CD4-positive, alpha-beta T cell (primary cell): ENCODE results near the gene ICAM1. TPM values are rescaled to one million over a fixed set of nuclear protein-coding genes. Genes with fewer than 3 reads are reported as not detected.
A peak's percentile ranks its signal among the peaks of the same experiment; 100 is the strongest.

Source experiments
- ATAC-seq: fragments of 200-7000 bp; cut with Tn5 transposase; one replicate; pipeline ENCODE4 v1.10.0; 2022; ENCODE audit warnings: mild to moderate bottlenecking; ENCODE audit not compliant: poor library complexity
- CTCF ChIA-PET: fragments of 350-600 bp; sonication (Branson Sonifier 250); formaldehyde crosslinking; loops from one replicate; lab custom pipeline; 2021; ENCODE audit warnings: antibody characterized with exemption, inconsistent platforms; lab: Charles Lee
- POLR2A ChIA-PET: fragments of 350-600 bp; sonication (Branson Sonifier 250); formaldehyde crosslinking; loops from one replicate; lab custom pipeline; 2021; ENCODE audit warnings: antibody characterized with exemption, inconsistent platforms; lab: Charles Lee
- DNase-seq, 14 experiments: peaks; one replicate each; pipeline ENCODE4 v3.0.0-alpha.2; 2013 to 2020; ENCODE audit warnings: mixed read lengths in 2 of 14
- H3K27ac ChIP-seq, 2 donors: one replicate each; pipeline versions ENCODE4 v1.5.1 to v1.7.0; 2013; ENCODE audit warnings: low read length in 2 of 2, low read depth in 1 of 2, mild to moderate bottlenecking in 1 of 2
- H3K27me3 ChIP-seq, 2 experiments: 1 replicate in 1 of 2; 2 replicates in 1 of 2; pipeline versions ENCODE4 v1.6.1 to v1.7.0; 2013; ENCODE audit warnings: low read length in 2 of 2, control low read depth in 1 of 2, mild to moderate bottlenecking in 1 of 2, moderate library complexity in 1 of 2; ENCODE audit not compliant: insufficient read depth in 2 of 2, control insufficient read depth in 1 of 2
- H3K36me3 ChIP-seq: one replicate; pipeline ENCODE4 v1.6.1; 2013; ENCODE audit warnings: low read length, control low read depth; ENCODE audit not compliant: insufficient read depth
- H3K4me1 ChIP-seq: one replicate; pipeline ENCODE4 v1.6.1; 2013; ENCODE audit warnings: low read length, control low read depth; ENCODE audit not compliant: insufficient read depth
- H3K4me3 ChIP-seq: one replicate; pipeline ENCODE4 v1.5.1; 2013; ENCODE audit warnings: mild to moderate bottlenecking, low read length, moderate library complexity
- H3K9me3 ChIP-seq, 2 experiments: 1 replicate in 1 of 2; 2 replicates in 1 of 2; pipeline versions ENCODE4 v1.6.1 to v1.7.0; 2013; ENCODE audit warnings: low read length in 2 of 2, mild to moderate bottlenecking in 2 of 2, control low read depth in 1 of 2, moderate library complexity in 1 of 2; ENCODE audit not compliant: control insufficient read depth in 1 of 2, insufficient read depth in 1 of 2
- H3K27ac Mint-ChIP-seq: one replicate; pipeline ENCODE4 v1.8.0; 2020; ENCODE audit warnings: mixed read lengths
- H3K27me3 Mint-ChIP-seq: one replicate; pipeline ENCODE4 v1.8.0; 2021; ENCODE audit warnings: mixed read lengths
- H3K36me3 Mint-ChIP-seq: one replicate; pipeline ENCODE4 v1.8.0; 2021; ENCODE audit warnings: low read depth, mixed read lengths
- H3K4me1 Mint-ChIP-seq: one replicate; pipeline ENCODE4 v1.8.0; 2021; ENCODE audit warnings: low read depth, mixed read lengths
- H3K4me3 Mint-ChIP-seq: one replicate; pipeline ENCODE4 v1.8.0; 2020; ENCODE audit warnings: mild to moderate bottlenecking, mixed read lengths
- H3K9me3 Mint-ChIP-seq: one replicate; pipeline ENCODE4 v1.8.0; 2020; ENCODE audit warnings: mixed read lengths
- CTCF ChIP-seq: fragments of 200-600 bp; IDR thresholded peaks from one replicate; pipeline ENCODE4 v1.8.0; 2022; ENCODE audit warnings: antibody characterized with exemption, mild to moderate bottlenecking
- intact Hi-C, 2 experiments: fragments of 100-400 bp; cut with DNase I in 1 of 2; cut with micrococcal nuclease in 1 of 2; formaldehyde crosslinking; loops; one replicate each; pipeline versions ENCODE4 v1.15.1 to v1.9.0; 2023 to 2025; cut with DNase I, micrococcal nuclease
- total RNA-seq, 174 experiments: library from RNA in 2 of 174; stranded (reverse) in 2 of 174; gene quantifications; one replicate each; pipeline ENCODE4 v1.2.3 and lab custom pipeline; 2021 to 2026

The ICAM1 gene
- total RNA-seq, 2 experiments from 2014 or later = 7.0 to 7.4 TPM

GRCh38 chr19:10274589-10274988, 3.7 kb downstream of the ICAM1 start:
- Mint-ChIP-seq H3K9me3 (no peaks in the 10 kb centered on the region), H3K4me1 (peaks cover 34% of the 10 kb centered on the region), H3K36me3 (peaks cover 24% of the 10 kb centered on the region), H3K27ac (no peak overlapping the region), H3K4me3 (no peak overlapping the region), H3K27me3 (no peaks in the 10 kb centered on the region)
- DNase-seq (no peak), ATAC-seq (no peak)
- peaks cover 32% of the 10 kb centered on the region for H3K4me1 ChIP-seq
- TF ChIP-seq CTCF = no peak
- CTCF ChIA-PET = interaction anchor here (0.7 to 1.2 kb wide), 2 partner anchors 10 to 46 kb away, joined by 3 read pairs; no protein-coding TSS in a partner anchor
- intact Hi-C loops = loop anchor here in 1 of 2 experiments (5.0 kb wide), 1 partner anchor 43 kb away; the partner anchor contains the start of gene FDX2
- POLR2A ChIA-PET = no interaction called here
- H3K27ac ChIP-seq = no peak overlapping the region
- peaks cover 20% of the 10 kb centered on the region for H3K36me3 ChIP-seq
- no peaks in the 10 kb centered on the region for H3K9me3 ChIP-seq
- H3K27me3 ChIP-seq = no peaks in the 10 kb centered on the region
- H3K4me3 ChIP-seq = no peak overlapping the region

GRCh38 chr19:10277795-10278589, 7.1 kb downstream of the ICAM1 start:
- Mint-ChIP-seq H3K4me1 (peaks cover 4% of the 10 kb centered on the region), H3K4me3 (no peak overlapping the region), H3K9me3 (no peaks in the 10 kb centered on the region), H3K27me3 (no peaks in the 10 kb centered on the region), H3K36me3 (peaks cover 30% of the 10 kb centered on the region), H3K27ac (no peak overlapping the region)
- ChIA-PET POLR2A (no interaction called here), CTCF (interaction anchor here (0.9 to 1.0 kb wide), 3 partner anchors 9 to 111 kb away, joined by 3 to 4 read pairs (median 3); no protein-coding TSS in a partner anchor)
- Histone ChIP-seq H3K9me3 (no peaks in the 10 kb centered on the region), H3K4me1 (no peaks in the 10 kb centered on the region), H3K27ac (no peak overlapping the region), H3K36me3 (peaks cover 22% of the 10 kb centered on the region), H3K4me3 (no peak overlapping the region), H3K27me3 (no peaks in the 10 kb centered on the region)
- ATAC-seq (no peak), DNase-seq (peak in 1 of 14 experiments; percentile 10)
- TF ChIP-seq CTCF = no peak
- intact Hi-C loops = no loop called here

GRCh38 chr19:10278935-10279334, 8.0 kb downstream of the ICAM1 start:
- no peak overlapping the region for H3K4me3 Mint-ChIP-seq
- peaks cover 3% of the 10 kb centered on the region for H3K4me1 Mint-ChIP-seq
- intact Hi-C loops = no loop called here
- no peak for ATAC-seq
- ChIA-PET CTCF (interaction anchor here (1.0 to 2.3 kb wide), 2 partner anchors 9 to 12 kb away, joined by 3 to 5 read pairs; partner anchors contain the start of gene ICAM1), POLR2A (no interaction called here)
- Histone ChIP-seq H3K27ac (no peak overlapping the region), H3K4me1 (no peaks in the 10 kb centered on the region), H3K9me3 (no peaks in the 10 kb centered on the region), H3K36me3 (peaks cover 30% of the 10 kb centered on the region), H3K4me3 (no peak overlapping the region), H3K27me3 (no peaks in the 10 kb centered on the region)
- TF ChIP-seq CTCF = no peak
- peak in 1 of 14 experiments; percentile 3 for DNase-seq
- H3K27ac Mint-ChIP-seq = no peak overlapping the region
- H3K27me3 Mint-ChIP-seq = no peaks in the 10 kb centered on the region
- H3K36me3 Mint-ChIP-seq = peaks cover 32% of the 10 kb centered on the region
- H3K9me3 Mint-ChIP-seq = no peaks in the 10 kb centered on the region
